ENCODE measurements around the gene TLCD5.

The TLCD5 gene

GRCh38 chr11:120310870-120311269 is 14.2 kb upstream of the TLCD5 start:
- DNase-seq = no peak

DNA sequence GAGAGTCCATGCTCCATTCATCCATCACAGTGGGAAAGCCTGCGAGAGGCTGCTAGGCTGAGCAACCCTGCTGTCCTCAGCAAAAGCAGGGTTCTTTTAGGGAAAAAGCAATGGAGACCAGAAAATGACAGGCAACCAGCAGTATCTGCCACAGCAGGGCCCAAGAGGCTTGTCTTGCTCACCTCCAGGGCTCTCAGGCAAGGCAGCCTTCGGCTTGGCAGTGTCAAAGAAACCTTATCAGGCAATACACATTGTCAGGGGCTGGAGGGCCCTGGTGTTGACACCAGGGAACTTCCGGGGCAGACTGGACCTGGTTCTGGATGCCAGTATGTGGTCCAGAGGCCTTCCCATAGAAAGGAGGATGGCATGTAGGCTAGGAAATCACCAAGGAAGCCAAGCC is 10.2 kb upstream of the TLCD5 start:
- DNase-seq = no peak

DNA sequence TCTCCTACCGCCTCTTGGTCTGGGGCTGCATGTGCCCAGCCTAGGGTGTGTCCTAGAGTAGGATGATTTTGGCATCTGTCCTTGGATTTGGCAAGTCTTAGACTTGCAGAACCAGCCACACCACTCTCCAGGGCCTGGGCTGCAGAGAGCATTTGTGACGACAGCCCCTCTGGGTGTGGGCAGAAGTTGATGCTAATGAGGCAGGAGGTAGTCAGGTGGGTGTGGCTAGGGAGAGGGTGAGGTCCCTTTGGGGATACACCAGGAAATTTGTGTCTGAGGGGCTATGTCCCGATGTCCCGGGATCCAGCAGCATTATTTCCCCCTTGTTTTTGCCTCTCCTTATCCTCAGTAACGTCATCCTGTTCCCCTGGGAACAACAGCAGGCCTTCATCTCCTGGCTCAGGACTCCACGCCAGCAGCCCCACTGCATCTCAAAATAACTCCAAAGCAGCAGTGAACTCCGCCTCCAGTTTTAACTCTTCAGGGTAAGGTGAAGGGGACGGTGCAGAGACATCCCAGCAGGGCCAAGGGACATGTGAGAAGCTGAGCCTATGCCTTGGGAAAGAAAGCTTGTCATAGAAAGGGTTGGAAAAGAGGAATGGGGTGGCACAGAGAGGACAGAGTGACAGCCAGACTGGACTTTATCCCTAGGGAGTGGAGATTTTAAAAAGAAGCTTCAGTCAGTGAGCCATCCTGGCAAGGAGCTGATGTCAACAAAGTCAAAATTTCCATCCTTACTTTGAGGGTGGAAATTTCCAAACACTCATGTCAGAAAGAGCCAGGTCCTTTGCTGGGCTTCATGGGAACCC is 8.0 kb upstream of the TLCD5 start:
- DNase-seq = peak; percentile 49

DNA sequence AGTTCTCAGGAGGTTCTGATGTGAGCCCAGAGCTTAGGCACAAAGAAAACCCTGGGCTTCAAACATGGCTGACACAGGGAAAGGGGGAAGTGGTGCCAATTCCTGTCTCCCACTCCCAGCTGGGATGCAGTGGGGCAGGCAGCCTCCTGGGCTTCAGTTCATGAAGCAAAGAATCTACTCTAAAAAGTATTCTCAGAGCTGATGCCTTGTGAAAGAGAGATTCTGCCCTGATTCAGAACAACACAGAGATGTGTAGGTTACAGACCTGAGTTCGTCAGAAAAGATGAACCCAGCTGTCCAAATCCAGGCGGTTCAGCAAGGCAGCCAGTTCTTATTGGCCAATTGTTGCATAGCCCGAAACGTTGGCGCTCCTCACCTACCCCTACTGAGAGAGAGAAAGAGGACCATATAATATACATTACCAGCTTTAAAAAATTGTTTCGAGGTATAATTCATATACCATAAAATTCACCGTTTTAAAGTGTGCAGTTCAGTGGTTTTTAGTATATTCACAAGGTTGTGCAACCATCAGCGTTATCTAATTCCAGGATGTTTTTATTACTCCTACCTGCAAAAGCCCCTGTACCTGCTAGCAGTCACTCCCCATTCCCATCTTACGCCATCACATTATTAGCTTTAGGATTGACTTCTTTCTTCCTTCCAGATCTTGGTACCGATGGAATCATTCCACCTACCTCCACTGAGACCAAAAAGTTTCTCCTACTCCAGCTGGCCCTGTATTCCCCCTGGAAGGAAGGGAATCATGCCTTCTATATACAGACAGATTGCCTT is 7.2 kb upstream of the TLCD5 start:
- DNase-seq = no peak

GRCh38 chr11:120318906-120319305 is 6.2 kb upstream of the TLCD5 start:
- DNase-seq = no peak

GRCh38 chr11:120326228-120326627 is 1.1 kb downstream of the TLCD5 start:
- no peak for DNase-seq

DNA sequence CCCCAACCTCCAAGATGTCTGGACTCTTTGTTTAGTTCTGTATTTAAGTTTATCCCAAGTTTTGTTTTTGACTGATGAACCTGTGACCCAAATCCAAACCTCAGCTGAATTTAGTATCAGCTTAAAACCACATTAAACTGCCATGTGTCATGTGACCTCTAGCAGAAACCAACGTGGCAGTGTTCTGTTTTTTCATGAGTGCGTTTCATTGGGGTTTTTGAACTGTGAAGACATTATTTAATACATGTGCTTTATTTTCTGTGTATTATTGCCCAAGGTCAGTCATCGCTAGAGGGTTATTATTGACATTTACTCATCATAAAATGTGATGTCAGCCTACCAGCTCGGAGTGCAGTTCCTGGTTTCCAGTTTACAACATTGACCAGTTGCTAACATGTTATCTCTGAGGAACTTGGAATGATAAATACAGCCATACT is 1.8 kb downstream of the TLCD5 start:
- DNase-seq = no peak

DNA sequence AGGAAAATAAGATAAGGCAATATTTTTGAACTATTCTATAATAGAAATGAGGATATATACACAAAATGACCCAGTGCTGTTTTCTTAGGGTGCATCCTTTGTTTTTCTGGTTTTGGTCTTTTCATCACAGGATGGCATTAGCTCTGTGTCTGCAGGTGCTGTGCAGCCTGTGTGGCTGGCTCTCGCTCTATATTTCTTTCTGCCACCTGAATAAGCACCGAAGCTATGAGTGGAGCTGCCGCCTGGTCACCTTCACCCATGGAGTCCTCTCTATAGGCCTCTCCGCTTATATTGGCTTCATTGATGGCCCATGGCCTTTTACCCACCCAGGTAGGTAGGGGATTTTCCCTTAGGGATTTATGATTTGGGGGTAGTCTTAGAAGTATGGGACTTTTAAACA is 2.2 kb downstream of the TLCD5 start:
- DNase-seq = no peak

DNA sequence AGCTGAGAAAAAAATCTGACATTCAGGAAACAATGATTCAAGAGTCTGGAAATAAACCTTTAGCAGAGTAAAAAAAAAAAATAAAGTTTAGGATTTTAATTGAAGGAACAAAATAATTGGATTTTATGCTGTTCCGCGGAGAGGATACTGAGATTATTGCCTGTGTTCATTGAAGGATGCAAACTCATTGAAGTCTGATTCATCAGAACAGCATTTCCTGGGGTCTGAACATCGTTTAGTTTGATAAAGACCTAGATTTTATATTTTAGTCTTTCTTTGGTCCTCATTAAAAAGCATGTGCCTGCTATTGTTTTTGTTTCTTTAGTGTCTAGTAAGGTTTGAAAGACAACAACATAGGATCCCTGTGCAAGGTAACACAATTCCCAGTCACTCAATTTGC is 4.5 kb downstream of the TLCD5 start:
- no peak for DNase-seq

DNA sequence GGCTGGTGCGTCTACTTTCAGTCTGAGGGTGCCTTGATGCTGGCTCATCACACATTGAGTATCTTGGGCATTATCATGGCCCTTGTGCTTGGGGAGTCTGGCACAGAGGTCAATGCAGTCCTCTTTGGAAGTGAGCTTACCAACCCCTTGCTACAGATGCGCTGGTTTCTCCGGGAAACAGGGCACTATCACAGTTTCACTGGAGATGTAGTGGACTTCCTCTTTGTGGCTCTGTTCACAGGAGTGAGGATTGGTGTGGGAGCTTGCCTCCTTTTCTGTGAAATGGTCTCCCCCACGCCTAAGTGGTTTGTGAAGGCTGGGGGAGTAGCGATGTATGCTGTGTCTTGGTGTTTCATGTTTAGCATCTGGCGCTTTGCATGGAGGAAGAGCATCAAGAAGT is 4.9 kb downstream of the TLCD5 start:
- no peak for DNase-seq

GRCh38 chr11:120331301-120331996 is 6.3 kb downstream of the TLCD5 start:
- no peak for DNase-seq

- DNase-seq = no peak
Measured at GRCh38 chr11:120332822-120333716, 8.0 kb downstream of the TLCD5 start.

DNA sequence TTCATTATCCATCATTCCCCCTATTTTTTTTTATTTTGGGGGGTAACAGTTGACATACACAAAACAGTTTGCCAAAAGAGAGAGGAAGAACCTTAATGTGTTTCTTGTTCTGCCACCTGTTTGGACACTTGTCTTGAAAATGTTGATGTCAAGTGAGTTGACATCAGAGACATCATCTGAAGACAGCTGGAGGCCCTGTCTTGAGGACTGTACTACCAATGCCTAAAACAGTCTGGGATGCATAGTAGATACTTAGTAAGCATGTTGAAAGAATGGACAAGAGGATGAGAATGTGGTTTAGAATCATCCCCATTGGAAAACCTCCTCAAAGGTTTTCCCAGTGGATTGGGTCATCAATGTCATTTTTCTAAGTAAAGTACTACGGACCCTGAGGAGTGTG is 8.7 kb downstream of the TLCD5 start:
- no peak for DNase-seq

DNA sequence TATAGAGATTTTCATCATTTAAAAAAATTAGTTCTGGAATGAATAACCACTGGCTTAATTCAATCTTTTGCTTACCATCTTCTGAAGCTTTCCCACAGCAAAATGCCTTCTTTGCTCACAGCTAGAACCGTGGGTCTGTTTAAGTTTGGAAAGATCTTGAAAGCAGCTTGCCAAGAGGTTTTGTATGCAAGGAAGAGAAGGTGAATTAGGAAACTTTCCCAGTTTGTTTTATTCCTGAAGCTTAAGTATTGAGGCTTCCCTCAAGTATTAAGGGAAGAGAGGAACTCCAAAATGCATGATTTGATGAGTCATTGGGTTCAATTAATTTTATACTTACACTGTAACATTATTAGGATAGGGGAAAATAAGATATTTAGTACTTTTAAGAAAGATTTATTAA is 9.2 kb downstream of the TLCD5 start:
- DNase-seq = no peak

GRCh38 chr11:120334894-120335462 is 9.9 kb downstream of the TLCD5 start:
- DNase-seq = peak; percentile 76

- no peak for DNase-seq
Measured at GRCh38 chr11:120335556-120335907, 10.4 kb downstream of the TLCD5 start.

DNA sequence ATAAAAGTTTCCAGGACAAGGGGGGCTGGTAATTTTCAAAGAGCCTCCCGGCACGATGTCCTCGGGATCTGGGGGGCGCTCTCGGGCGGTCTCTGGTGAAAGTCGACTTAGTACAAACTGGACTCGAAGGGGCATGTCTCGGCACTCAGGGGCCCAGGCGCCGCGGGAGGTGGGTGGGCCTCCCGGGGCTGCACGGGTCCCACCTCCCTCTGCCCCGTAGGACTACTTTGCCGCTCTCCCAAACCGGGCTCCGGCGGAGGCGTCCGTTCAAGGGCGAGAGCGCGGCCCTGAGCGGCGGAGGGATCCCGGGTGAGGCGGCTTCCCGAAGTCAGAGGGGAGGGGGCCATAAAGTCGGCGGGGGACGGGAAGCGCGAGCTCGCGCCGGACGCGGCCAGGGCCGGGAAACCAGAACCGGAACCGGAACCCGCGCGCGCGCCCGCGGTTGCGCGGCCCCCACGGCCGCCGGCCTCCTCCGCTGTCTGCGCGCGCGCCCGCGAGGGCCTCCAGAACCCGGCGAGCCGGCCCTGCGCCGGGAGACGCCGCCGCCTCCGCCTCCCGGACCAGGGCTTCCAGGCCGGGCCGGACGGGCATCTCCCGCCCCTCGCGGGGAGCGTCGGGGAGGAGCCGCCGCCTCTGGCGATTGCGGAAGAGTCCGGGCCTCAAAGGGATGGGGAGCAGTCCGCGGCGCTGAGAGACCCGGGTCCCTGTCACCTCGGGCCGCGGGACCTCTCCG is 11.0 kb downstream of the TLCD5 start, which contains the start of gene ARHGEF12:
ARHGEF12 (plus strand) TSS at position 506 of the 733 bp plus-strand sequence. CDS start 831 bp downstream, outside the sequence.
- peak; percentile 97 for DNase-seq

GRCh38 chr11:120336641-120337354 is 11.7 kb downstream of the TLCD5 start:
- DNase-seq = peak; percentile 77

GRCh38 chr11:120337355-120338106 is 12.4 kb downstream of the TLCD5 start:
- no peak for DNase-seq

Data from right hindlimb (tissue), 1 donor.